Cortex of kidney (tissue), 1 donor: ENCODE results near the gene AKIRIN2.
"Not testable (repeated sequence)": the region's sequence is repeated elsewhere in the genome, so short reads cannot be mapped to it uniquely, and the experiment has no call there.

Source experiments
- DNase-seq: peaks from one replicate; lab custom pipeline; 2025; lab: John Stamatoyannopoulos, UW

Gene AKIRIN2

GRCh38 chr6:87687296-87687695 lies 14.7 kb downstream of the AKIRIN2 start:
- DNase-seq, result no peak

GRCh38 chr6:87686636-87687205 lies 15.3 kb downstream of the AKIRIN2 start:
- not testable (repeated sequence) for DNase-seq

- no peak for DNase-seq
Measured at GRCh38 chr6:87684895-87685654, 17.0 kb downstream of the AKIRIN2 start.

GRCh38 chr6:87683890-87684289 lies 18.1 kb downstream of the AKIRIN2 start:
- DNase-seq, result no peak

- DNase-seq, result no peak
Measured at GRCh38 chr6:87682310-87682709, 19.7 kb downstream of the AKIRIN2 start.

- DNase-seq, result no peak
Measured at GRCh38 chr6:87675004-87675681, 26.9 kb downstream of the AKIRIN2 start.

- DNase-seq, result no peak
Measured at GRCh38 chr6:87674290-87674689, 27.7 kb downstream of the AKIRIN2 start.

- no peak for DNase-seq
Measured at GRCh38 chr6:87673237-87673636, 28.8 kb downstream of the AKIRIN2 start.

- DNase-seq, result no peak
Measured at GRCh38 chr6:87672641-87673040, 29.4 kb downstream of the AKIRIN2 start.

GRCh38 chr6:87671555-87672029 lies 30.4 kb downstream of the AKIRIN2 start:
- DNase-seq, result no peak

- DNase-seq, result no peak
Measured at GRCh38 chr6:87670707-87671106, 31.3 kb downstream of the AKIRIN2 start.

- no peak for DNase-seq
Measured at GRCh38 chr6:87669051-87669450, 33.0 kb downstream of the AKIRIN2 start.

GRCh38 chr6:87668013-87668412 lies 34.0 kb downstream of the AKIRIN2 start:
- DNase-seq, result no peak

- no peak for DNase-seq
Measured at GRCh38 chr6:87667032-87667431, 35.0 kb downstream of the AKIRIN2 start.

- DNase-seq, result no peak
Measured at GRCh38 chr6:87664921-87665485, 37.0 kb downstream of the AKIRIN2 start.

- DNase-seq, result no peak
Measured at GRCh38 chr6:87663434-87663833, 38.6 kb downstream of the AKIRIN2 start.

- DNase-seq, result no peak
Measured at GRCh38 chr6:87661503-87661902, 40.5 kb downstream of the AKIRIN2 start.

- no peak for DNase-seq
Measured at GRCh38 chr6:87661016-87661415, 41.0 kb downstream of the AKIRIN2 start.

- no peak for DNase-seq
Measured at GRCh38 chr6:87660226-87660911, 41.7 kb downstream of the AKIRIN2 start.

GRCh38 chr6:87658516-87658915 lies 43.5 kb downstream of the AKIRIN2 start:
- DNase-seq, result no peak

GRCh38 chr6:87656857-87657256 lies 45.2 kb downstream of the AKIRIN2 start:
- DNase-seq, result no peak

- DNase-seq, result no peak
Measured at GRCh38 chr6:87655824-87656223, 46.2 kb downstream of the AKIRIN2 start.
